Stomach (tissue), 9 donors: Measurements from ENCODE around the gene SIN3B. TPM values are rescaled to one million over a fixed set of nuclear protein-coding genes. Genes with fewer than 3 reads are reported as not detected.

ENCODE experiments used
- DNase-seq, 2 donors: peaks; one replicate each; pipeline versions ENCODE4 v3.0.0 to v3.0.0-alpha.2; 2013 to 2019
- H3K27ac ChIP-seq, 5 donors: fragments of 200-600 bp in 4 of 5; sonication (generic) in 4 of 5; one replicate each; pipeline ENCODE4 v1.5.1; 2013 to 2019; ENCODE audit warnings: mild to moderate bottlenecking in 1 of 5, moderate library complexity in 1 of 5
- H3K27me3 ChIP-seq, 3 donors: fragments of 200-600 bp; sonication (generic); one replicate each; pipeline ENCODE4 v1.5.1; 2017 to 2019; ENCODE audit warnings: mixed run types in 1 of 3
- H3K36me3 ChIP-seq, 4 donors: fragments of 200-600 bp; sonication (generic); 1 replicate in 3 of 4; 2 replicates in 1 of 4; pipeline ENCODE4 v1.5.1; 2016 to 2019
- H3K4me1 ChIP-seq, 4 donors: fragments of 200-600 bp; sonication (generic); one replicate each; pipeline ENCODE4 v1.5.1; 2016 to 2019
- H3K4me3 ChIP-seq, 4 donors: fragments of 200-600 bp; sonication (generic) in 3 of 4; one replicate each; pipeline ENCODE4 v1.5.1; 2016 to 2019; ENCODE audit warnings: mild to moderate bottlenecking in 1 of 4
- H3K9me3 ChIP-seq, 4 donors: fragments of 200-600 bp; sonication (generic); one replicate each; pipeline ENCODE4 v1.5.1; 2016 to 2019
- EP300 ChIP-seq: sonication (generic); formaldehyde crosslinking; IDR thresholded peaks from one replicate; pipeline ENCODE4 v1.6.1; 2017; ENCODE audit warnings: antibody characterized with exemption
- POLR2A ChIP-seq, 4 donors: fragments of 450-650 bp; IDR thresholded peaks; one replicate each; pipeline ENCODE4 v1.6.1; 2016; ENCODE audit warnings: antibody characterized with exemption in 4 of 4, control low read depth in 2 of 4, mild to moderate bottlenecking in 1 of 4, moderate library complexity in 1 of 4
- POLR2AphosphoS5 ChIP-seq, 3 donors: sonication (generic); formaldehyde crosslinking; IDR thresholded peaks; one replicate each; pipeline ENCODE4 v1.6.1; 2016; ENCODE audit warnings: antibody characterized with exemption in 3 of 3
- WGBS, 5 donors: extraction: QIAGEN DNeasy Blood & Tissue Kit in 3 of 5; methylation state at CpG; one replicate each; pipeline versions ENCODE4 v1.1.5 to v1.1.7; 2013 to 2018; 5-methylcytosine and 5-hydroxymethylcytosine counted together
- intact Hi-C: fragments of 100-400 bp; cut with DNase I; formaldehyde crosslinking; loops from one replicate; pipeline ENCODE4 v1.15.1; 2023; ENCODE audit warnings: low total_unique reads
- polyA plus RNA-seq, 3 donors: library from polyadenylated mRNA; stranded (reverse); fragments of 200-250 nt; gene quantifications; one replicate each; pipeline ENCODE4 v1.2.3, GENCODE V29; 2013
- total RNA-seq, 5 donors: library from RNA; depleted of rRNA; stranded (reverse); fragments of >200 nt; gene quantifications; one replicate each; pipeline versions ENCODE4 v1.1.0 to v1.2.3, GENCODE V29; 2014 to 2016
- TF ChIP-seq, protein P1 (sequence below), 7 experiments: fragments of 450-650 bp in 4 of 7; fragments of 200-600 bp in 3 of 7; sonication (generic) in 3 of 7; IDR thresholded peaks; one replicate each; pipeline ENCODE4 v1.5.1; 2016 to 2019; ENCODE audit warnings: antibody characterized with exemption in 7 of 7, control low read depth in 2 of 7, mild to moderate bottlenecking in 1 of 7
- donor health status: healthy with polysubstance abuse.
- donor health status: Bipolar disorder and iron deficiency.
- donor health status: healthy.

Gene SIN3B
- total and polyA plus RNA-seq, 8 donors, result 9.2 to 566 (median 62.4) TPM

DNA sequence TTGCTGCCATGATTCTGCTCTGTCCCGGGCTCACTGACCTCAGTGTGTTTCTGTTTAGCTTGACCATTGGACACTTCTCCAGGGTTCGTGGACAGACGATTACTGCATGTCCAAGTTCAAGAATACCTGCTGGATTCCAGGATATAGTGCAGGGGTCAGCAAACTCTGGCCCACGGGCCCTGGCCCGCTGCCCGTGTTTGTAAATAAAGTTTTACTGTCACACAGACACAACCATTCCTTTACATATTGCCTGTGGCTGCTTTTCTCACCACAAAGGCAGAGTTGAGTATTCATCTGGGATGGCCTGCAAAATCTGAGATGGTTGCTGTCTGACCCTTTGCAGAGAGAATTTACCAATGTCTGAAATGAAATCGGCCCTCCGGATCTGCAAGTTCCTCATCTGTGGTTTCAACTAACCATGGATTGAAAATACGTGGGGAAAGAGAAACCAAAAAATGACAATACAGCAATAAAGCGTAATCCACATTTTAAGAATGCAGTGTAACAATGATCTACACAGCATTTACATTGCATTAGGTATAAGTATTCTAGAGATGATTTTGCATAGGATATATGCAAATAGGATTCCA, 33.7 kb downstream of the SIN3B start:
- intact Hi-C loops, result no loop called here
- TF ChIP-seq POLR2A (IDR thresholded peaks at IDR 0.05), result no peak
- TF ChIP-seq, protein P1, sequence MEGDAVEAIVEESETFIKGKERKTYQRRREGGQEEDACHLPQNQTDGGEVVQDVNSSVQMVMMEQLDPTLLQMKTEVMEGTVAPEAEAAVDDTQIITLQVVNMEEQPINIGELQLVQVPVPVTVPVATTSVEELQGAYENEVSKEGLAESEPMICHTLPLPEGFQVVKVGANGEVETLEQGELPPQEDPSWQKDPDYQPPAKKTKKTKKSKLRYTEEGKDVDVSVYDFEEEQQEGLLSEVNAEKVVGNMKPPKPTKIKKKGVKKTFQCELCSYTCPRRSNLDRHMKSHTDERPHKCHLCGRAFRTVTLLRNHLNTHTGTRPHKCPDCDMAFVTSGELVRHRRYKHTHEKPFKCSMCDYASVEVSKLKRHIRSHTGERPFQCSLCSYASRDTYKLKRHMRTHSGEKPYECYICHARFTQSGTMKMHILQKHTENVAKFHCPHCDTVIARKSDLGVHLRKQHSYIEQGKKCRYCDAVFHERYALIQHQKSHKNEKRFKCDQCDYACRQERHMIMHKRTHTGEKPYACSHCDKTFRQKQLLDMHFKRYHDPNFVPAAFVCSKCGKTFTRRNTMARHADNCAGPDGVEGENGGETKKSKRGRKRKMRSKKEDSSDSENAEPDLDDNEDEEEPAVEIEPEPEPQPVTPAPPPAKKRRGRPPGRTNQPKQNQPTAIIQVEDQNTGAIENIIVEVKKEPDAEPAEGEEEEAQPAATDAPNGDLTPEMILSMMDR (IDR thresholded peaks at IDR 0.05), result no peak
- H3K9me3 ChIP-seq, result no peaks in the 10 kb centered on the region
- DNase-seq, result no peak
- whole genome bisulfite sequencing, 5 donors, result 85 to 91% (median 89%) methylated on average over 10 of the region's 10 CpGs
- peaks cover 54 to 94% (median 88%) of the 10 kb centered on the region in 4 donors for H3K36me3 ChIP-seq
- no peak overlapping the region for H3K4me3 ChIP-seq
- no peak overlapping the region for H3K27ac ChIP-seq
- H3K4me1 ChIP-seq, result no peaks in the 10 kb centered on the region
- H3K27me3 ChIP-seq, result no peaks in the 10 kb centered on the region

GRCh38 chr19:16867211-16867610, 38.0 kb downstream of the SIN3B start:
- H3K27ac ChIP-seq, result no peak overlapping the region
- DNase-seq, result no peak
- H3K4me1 ChIP-seq, result peaks cover 0 to 7% (median 2%) of the 10 kb centered on the region in 4 donors
- H3K36me3 ChIP-seq, result peaks cover 90 to 100% (median 100%) of the 10 kb centered on the region in 4 donors
- H3K27me3 ChIP-seq, result no peaks in the 10 kb centered on the region
- intact Hi-C loops, result no loop called here
- H3K4me3 ChIP-seq, result no peak overlapping the region
- 97 to 100% (median 97%) methylated on average over 4 to 10 of the region's 10 CpGs for WGBS, 5 donors
- no peak for TF ChIP-seq EP300
- no peak for TF ChIP-seq POLR2A (IDR thresholded peaks at IDR 0.05)
- no peak for TF ChIP-seq POLR2AphosphoS5 (IDR thresholded peaks at IDR 0.05)
- TF ChIP-seq, protein P1 (IDR thresholded peaks at IDR 0.05), result no peak
- no peaks in the 10 kb centered on the region for H3K9me3 ChIP-seq

DNA sequence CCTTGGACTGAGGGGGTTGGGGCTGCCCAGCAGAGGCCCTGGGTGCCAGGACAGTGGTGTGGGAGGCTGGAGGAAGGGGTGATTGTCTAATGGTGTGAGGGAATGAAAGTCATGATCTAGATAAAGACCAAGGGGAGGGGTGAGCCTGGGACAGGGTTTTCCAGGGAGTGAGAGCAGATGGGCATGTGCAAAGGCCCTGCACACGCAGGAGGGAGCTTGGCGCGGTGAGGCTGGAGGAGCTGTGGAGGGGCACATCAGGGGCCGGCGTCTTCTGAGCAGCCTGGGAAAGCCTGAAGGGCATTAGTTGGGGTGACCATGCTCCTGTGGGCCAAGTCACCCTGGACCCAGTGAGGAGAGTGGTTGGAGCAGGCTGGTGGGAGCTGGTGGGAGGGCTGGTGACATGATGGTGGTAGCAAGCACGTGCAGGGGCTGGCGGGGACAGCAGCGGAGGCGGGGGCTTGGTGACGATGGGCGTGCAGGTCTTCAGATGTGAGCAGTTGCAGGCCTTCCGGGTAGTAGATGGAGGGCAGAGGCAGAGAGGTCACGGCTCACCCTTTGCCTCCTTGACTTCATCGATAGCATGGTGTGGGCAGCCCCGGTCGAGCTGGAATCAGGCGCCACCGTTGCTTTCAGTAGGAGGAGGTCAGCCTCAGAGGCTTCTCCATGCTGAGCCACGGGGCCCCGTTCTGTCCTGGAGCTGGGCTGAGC, 39.4 kb downstream of the SIN3B start:
- no peak for DNase-seq
- intact Hi-C loops, result no loop called here
- H3K27ac ChIP-seq, result no peak overlapping the region
- no peak overlapping the region for H3K4me3 ChIP-seq
- no peaks in the 10 kb centered on the region for H3K27me3 ChIP-seq
- 91 to 96% (median 94%) methylated on average over 20 of the region's 20 CpGs for WGBS, 5 donors
- peaks cover 0 to 15% (median 3%) of the 10 kb centered on the region in 4 donors for H3K4me1 ChIP-seq
- H3K36me3 ChIP-seq, result peaks cover 88 to 100% (median 99%) of the 10 kb centered on the region in 4 donors
- H3K9me3 ChIP-seq, result no peaks in the 10 kb centered on the region
- TF ChIP-seq POLR2A (IDR thresholded peaks at IDR 0.05), result no peak
- no peak for TF ChIP-seq EP300
- no peak for TF ChIP-seq POLR2AphosphoS5 (IDR thresholded peaks at IDR 0.05)
- TF ChIP-seq, protein P1 (IDR thresholded peaks at IDR 0.05), result no peak

DNA sequence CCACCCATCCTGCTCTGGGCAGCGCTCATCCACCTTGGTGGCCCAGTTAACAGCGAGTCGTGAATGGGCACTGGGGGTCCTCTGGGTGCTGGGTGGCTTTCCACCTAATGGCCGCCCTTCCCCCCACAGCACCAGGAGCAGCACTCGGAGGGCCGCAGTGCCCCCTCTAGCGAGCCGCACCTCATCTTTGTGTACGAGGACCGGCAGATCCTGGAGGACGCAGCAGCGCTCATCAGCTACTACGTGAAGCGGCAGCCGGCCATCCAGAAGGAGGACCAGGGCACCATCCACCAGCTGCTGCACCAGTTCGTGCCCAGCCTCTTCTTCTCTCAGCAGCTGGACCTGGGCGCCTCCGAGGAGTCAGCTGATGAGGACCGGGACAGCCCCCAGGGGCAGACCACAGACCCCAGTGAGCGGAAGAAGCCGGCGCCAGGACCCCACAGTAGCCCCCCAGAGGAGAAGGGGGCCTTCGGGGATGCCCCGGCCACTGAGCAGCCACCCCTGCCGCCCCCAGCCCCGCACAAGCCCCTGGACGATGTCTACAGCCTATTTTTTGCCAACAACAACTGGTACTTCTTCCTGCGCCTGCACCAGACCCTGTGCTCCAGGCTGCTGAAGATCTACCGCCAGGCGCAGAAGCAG, 40.3 kb downstream of the SIN3B start:
- TF ChIP-seq POLR2AphosphoS5 (IDR thresholded peaks at IDR 0.05) (no peak), EP300 (no peak), POLR2A (IDR thresholded peaks at IDR 0.05) (no peak)
- TF ChIP-seq, protein P1 (IDR thresholded peaks at IDR 0.05), result no peak
- Histone ChIP-seq H3K27me3 (no peaks in the 10 kb centered on the region), H3K4me3 (no peak overlapping the region), H3K36me3 (peaks cover 81 to 95% (median 94%) of the 10 kb centered on the region in 4 donors), H3K9me3 (no peaks in the 10 kb centered on the region), H3K4me1 (peaks cover 0 to 15% (median 4%) of the 10 kb centered on the region in 4 donors), H3K27ac (no peak overlapping the region)
- WGBS, 5 donors, result 92 to 98% (median 96%) methylated on average over 9 to 30 of the region's 30 CpGs
- no peak for DNase-seq
- intact Hi-C loops, result no loop called here
